Measurements from ENCODE around the gene SYCE1. TPM values are rescaled to one million over a fixed set of nuclear protein-coding genes. Genes with fewer than 3 reads are reported as not detected.

The SYCE1 gene
- total and polyA plus RNA-seq, 2 of the 8 experiments (the other 6 are each of a cell fraction or from before 2014, with no cell fraction given), result not detected

DNA sequence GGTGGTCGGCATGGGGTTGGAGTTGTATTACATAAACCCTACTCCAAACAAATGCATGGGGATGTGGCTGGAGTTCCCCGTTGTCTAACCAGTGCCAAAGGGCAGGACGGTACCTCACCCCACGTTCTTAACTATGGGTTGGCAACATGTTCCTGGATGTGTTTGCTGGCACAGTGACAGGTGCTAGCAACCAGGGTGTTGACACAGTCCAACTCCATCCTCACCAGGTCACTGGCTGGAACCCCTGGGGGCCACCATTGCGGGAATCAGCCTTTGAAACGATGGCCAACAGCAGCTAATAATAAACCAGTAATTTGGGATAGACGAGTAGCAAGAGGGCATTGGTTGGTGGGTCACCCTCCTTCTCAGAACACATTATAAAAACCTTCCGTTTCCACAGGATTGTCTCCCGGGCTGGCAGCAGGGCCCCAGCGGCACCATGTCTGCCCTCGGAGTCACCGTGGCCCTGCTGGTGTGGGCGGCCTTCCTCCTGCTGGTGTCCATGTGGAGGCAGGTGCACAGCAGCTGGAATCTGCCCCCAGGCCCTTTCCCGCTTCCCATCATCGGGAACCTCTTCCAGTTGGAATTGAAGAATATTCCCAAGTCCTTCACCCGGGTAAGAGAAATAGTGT is 38.3 kb downstream of the SYCE1 start, which contains the start of gene CYP2E1:
Gene CYP2E1 (plus strand): TSS at position 407 of the 632 bp plus-strand sequence. CDS start 33 bp downstream, at position 440.
- ChIA-PET POLR2A (ENCODE audit: partially characterized antibody) (no interaction called here), CTCF (ENCODE audit: partially characterized antibody) (no interaction called here)
- Histone ChIP-seq H4K5ac (ENCODE audit: insufficient read length, low read depth, low read length) (no peak within 1 kb of the TSS), H4K91ac (replicated peaks; ENCODE audit: insufficient read length, low read length) (no peak within 1 kb of the TSS), H3K23ac (ENCODE audit: insufficient read length) (no peak within 1 kb of the TSS), H3K27me3 (replicated peaks in 1 of 4; ENCODE audit: control insufficient read depth in 3 of 4, extremely low read depth in 1 of 4, insufficient read depth in 3 of 4, low read length in 3 of 4) (no peaks in the 10 kb centered on the region), H4K20me1 (replicated peaks in 1 of 2; ENCODE audit: control insufficient read depth in 1 of 2, insufficient read depth in 2 of 2, low read length in 2 of 2) (no peaks in the 10 kb centered on the region), H3K23me2 (ENCODE audit: low read depth, low read length) (no peaks in the 10 kb centered on the region), H3K4ac (replicated peaks; ENCODE audit: insufficient read length, low read depth, low read length) (no peak within 1 kb of the TSS), H3K4me3 (ENCODE audit: extremely low read depth in 1 of 4, insufficient read depth in 2 of 4, low read depth in 3 of 4, low read length in 4 of 4) (no peak within 1 kb of the TSS), H3K14ac (ENCODE audit: insufficient read length) (no peak within 1 kb of the TSS), H3K4me1 (replicated peaks in 1 of 4; ENCODE audit: control insufficient read depth in 3 of 4, insufficient read depth in 4 of 4, low read length in 3 of 4) (no peaks in the 10 kb centered on the region), H3K56ac (replicated peaks; ENCODE audit: insufficient read length, low read depth, low read length) (no peak within 1 kb of the TSS), H2BK15ac (ENCODE audit: low read length) (no peak within 1 kb of the TSS), H2AK5ac (ENCODE audit: low read depth, low read length) (no peak within 1 kb of the TSS), H2AFZ (ENCODE audit: low read length) (no peak within 1 kb of the TSS), H3K79me1 (ENCODE audit: low read depth, low read length) (no peaks in the 10 kb centered on the region), H3K79me2 (ENCODE audit: control insufficient read depth in 1 of 2, insufficient read depth in 2 of 2, low read length in 2 of 2) (no peaks in the 10 kb centered on the region), H3K4me2 (ENCODE audit: insufficient read depth in 1 of 2, low read depth in 2 of 2, low read length in 2 of 2) (no peak within 1 kb of the TSS), H3K9me3 (ENCODE audit: insufficient read depth in 2 of 2, low read depth in 1 of 2, low read length in 1 of 2) (peaks cover 49 to 76% of the 10 kb centered on the region in 2 experiments), H2BK20ac (ENCODE audit: low read length) (no peak within 1 kb of the TSS), H4K8ac (ENCODE audit: extremely low read depth, insufficient read depth, low read length) (no peak within 1 kb of the TSS), H2BK5ac (ENCODE audit: low read depth, low read length) (no peak within 1 kb of the TSS), H3K27ac (ENCODE audit: low read depth, low read length) (no peak within 1 kb of the TSS), H2BK12ac (ENCODE audit: low read depth, low read length) (no peak within 1 kb of the TSS), H3K36me3 (ENCODE audit: control insufficient read depth in 2 of 4, insufficient read depth in 4 of 4, low read length in 3 of 4) (peaks cover 0 to 3% (median 0%) of the 10 kb centered on the region in 4 experiments; a peak in 1 of 8 replicates), H3K9ac (replicated peaks in 1 of 4; ENCODE audit: extremely low read depth in 1 of 4, low read depth in 3 of 4, low read length in 3 of 4) (no peak within 1 kb of the TSS), H2BK120ac (replicated peaks; ENCODE audit: low read depth, low read length) (no peak within 1 kb of the TSS), H3K18ac (ENCODE audit: extremely low read depth, low read length) (no peak within 1 kb of the TSS)
- FAIRE-seq, result no peak
- WGBS, 2 experiments (ENCODE audit: extremely low coverage in 1 of 2, insufficient coverage in 1 of 2, insufficient read length in 1 of 2, insufficient replicate concordance in 2 of 2, low coverage in 1 of 2, low lambda C conversion rate in 2 of 2, missing lambda C conversion rate in 1 of 2), result 83% methylated on average over 15 of the region's 16 CpGs; no CpG with 5 or more reads in 1 of the 2 experiments
- DNase-seq (ENCODE audit: low read depth in 1 of 2, low spot score in 2 of 2), result no peak
- TF ChIP-seq RBBP5 (IDR thresholded peaks at IDR 0.05; ENCODE audit: borderline replicate concordance, low read depth, low read length), result no peak
- no peak for TF ChIP-seq NANOG (IDR thresholded peaks at IDR 0.05; ENCODE audit: insufficient read depth, low read depth, low read length, poor library complexity, severe bottlenecking)
- no peak for TF ChIP-seq SIX5 (IDR thresholded peaks at IDR 0.05; ENCODE audit: low read depth, low read length)
- TF ChIP-seq TEAD4 (IDR thresholded peaks at IDR 0.05; ENCODE audit: low read depth, low read length), result no peak
- no peak for TF ChIP-seq POLR2AphosphoS5 (IDR thresholded peaks at IDR 0.05; ENCODE audit: low read depth, low read length)
- no peak for TF ChIP-seq BCL11A (IDR thresholded peaks at IDR 0.05; ENCODE audit: low read depth in 2 of 2, low read length in 2 of 2)
- TF ChIP-seq TCF12 (IDR thresholded peaks at IDR 0.05; ENCODE audit: low read depth, low read length), result no peak
- no peak for TF ChIP-seq BRCA1 (IDR thresholded peaks at IDR 0.05; ENCODE audit: low read depth, low read length)
- TF ChIP-seq CHD1 (IDR thresholded peaks at IDR 0.05; ENCODE audit: low read depth, low read length), result no peak
- TF ChIP-seq RAD21 (IDR thresholded peaks at IDR 0.05 in 1 of 2, conservative IDR thresholded peaks at IDR 0.05 in 1 of 2; ENCODE audit: low read depth in 2 of 2, low read length in 2 of 2), result no peak
- no peak for TF ChIP-seq CEBPB (IDR thresholded peaks at IDR 0.05; ENCODE audit: low read depth, low read length)
- no peak for TF ChIP-seq SIRT6 (IDR thresholded peaks at IDR 0.05; ENCODE audit: low read length)
- no peak for TF ChIP-seq EZH2 (IDR thresholded peaks at IDR 0.05; ENCODE audit: low read depth, low read length, severe bottlenecking)

Data from H1 (cell line).